Measurements from ENCODE around the gene LYVE1.

LYVE1 gene

DNA sequence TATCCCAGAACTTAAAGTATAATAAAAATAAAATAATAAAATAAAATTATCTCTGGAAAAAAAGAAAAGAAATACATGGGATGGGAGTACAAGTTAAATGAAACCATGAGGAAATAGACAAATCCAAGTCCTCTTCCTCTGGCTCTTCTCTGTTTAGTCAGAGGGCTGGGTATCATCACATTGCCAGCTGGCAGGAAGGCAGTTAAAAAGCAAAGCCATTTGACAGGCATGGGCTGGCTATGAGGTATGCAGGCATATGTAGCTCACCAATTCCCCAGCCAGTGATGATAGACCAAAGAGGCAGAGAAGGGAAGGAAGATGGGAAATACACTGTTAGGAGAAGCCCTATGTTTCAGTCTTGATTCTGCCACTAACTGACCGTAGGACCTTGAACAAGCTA is 6.5 kb downstream of the LYVE1 start:
- TF ChIP-seq, protein P1, sequence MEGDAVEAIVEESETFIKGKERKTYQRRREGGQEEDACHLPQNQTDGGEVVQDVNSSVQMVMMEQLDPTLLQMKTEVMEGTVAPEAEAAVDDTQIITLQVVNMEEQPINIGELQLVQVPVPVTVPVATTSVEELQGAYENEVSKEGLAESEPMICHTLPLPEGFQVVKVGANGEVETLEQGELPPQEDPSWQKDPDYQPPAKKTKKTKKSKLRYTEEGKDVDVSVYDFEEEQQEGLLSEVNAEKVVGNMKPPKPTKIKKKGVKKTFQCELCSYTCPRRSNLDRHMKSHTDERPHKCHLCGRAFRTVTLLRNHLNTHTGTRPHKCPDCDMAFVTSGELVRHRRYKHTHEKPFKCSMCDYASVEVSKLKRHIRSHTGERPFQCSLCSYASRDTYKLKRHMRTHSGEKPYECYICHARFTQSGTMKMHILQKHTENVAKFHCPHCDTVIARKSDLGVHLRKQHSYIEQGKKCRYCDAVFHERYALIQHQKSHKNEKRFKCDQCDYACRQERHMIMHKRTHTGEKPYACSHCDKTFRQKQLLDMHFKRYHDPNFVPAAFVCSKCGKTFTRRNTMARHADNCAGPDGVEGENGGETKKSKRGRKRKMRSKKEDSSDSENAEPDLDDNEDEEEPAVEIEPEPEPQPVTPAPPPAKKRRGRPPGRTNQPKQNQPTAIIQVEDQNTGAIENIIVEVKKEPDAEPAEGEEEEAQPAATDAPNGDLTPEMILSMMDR (IDR thresholded peaks at IDR 0.05; ENCODE audit: insufficient read depth, low read depth, low read length, missing control alignments), result no peak
- no peak for DNase-seq (ENCODE audit: low read depth)
- no peak overlapping the region for H3K4me3 ChIP-seq (ENCODE audit: low read depth, low read length)

DNA sequence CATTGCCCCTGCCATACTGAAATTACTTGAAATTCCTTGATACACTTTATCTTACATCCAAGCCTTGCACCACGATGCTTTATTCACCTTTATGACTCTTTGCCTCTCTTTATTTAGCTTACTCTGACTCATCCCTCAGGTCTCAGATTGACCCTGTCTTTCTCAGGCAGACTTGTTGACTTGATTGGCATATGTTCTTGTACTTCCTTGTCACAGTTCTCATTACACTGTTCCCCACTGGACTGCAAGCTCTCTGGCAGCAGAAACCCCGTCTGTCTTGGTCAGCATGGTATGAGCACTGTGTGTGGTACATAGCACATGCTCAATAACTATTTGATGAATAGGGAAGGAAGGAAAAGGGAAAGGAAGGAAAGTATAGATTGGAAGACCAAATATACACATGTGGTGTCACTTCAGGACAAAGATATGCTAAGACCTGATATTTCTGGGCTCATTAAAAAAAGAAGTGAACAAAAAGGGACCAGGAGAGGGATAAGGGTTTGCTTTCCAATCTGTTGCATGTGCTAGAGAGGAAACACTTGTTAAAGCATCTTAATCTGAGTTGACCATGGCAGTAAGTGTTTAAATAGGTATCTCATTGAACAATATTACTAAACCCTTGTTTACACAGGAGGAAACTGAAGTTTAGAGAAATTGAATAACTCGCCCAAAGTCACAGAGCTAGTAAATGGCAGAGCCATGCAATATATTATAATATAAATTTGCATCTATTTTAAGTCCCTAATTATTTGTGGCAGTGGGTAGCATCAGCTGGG is 7.2 kb downstream of the LYVE1 start:
- TF ChIP-seq, protein P1 (IDR thresholded peaks at IDR 0.05; ENCODE audit: insufficient read depth, low read depth, low read length, missing control alignments), result no peak
- H3K4me3 ChIP-seq (ENCODE audit: low read depth, low read length), result no peak overlapping the region
- DNase-seq (ENCODE audit: low read depth), result no peak

DNA sequence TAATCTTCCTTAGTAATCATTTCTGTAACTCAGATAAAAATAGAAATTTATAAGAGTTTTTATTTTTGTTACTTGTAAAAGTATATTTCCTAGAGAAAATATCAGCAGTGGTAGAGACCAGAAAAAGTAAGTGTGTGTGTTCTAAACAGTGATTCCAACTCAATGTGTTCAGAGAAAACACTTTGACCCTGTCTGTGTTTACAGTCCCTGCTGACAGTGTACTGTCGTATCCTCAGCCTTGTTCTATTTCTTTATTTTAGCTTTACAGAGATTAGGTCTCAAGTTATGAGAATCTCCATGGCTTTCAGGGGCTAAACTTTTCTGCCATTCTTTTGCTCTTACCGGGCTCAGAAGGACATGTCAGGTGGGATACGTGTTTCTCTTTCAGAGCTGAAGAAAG is 10.2 kb downstream of the LYVE1 start:
- DNase-seq (ENCODE audit: low read depth), result no peak
- no peak overlapping the region for H3K4me3 ChIP-seq (ENCODE audit: low read depth, low read length)
- TF ChIP-seq, protein P1 (IDR thresholded peaks at IDR 0.05; ENCODE audit: insufficient read depth, low read depth, low read length, missing control alignments), result no peak

DNA sequence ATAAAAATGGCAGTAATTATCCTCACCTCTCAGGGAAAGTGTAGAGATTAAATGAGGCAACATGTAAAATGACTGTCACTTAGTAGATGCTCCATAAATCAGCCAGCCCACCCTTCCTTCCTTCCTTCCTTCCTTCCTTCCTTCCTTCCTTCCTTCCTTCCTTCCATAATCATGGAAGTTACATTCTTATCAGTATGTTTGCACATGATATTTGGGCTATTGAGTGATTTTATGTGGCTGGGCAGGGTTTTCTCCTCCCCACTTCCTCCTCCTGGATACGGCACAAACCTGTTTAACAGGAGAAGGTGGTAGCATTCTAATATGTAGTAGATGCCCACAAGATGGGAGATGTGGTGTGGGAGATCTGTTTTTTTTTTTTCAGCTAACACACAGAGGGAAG is 11.9 kb downstream of the LYVE1 start:
- H3K4me3 ChIP-seq (ENCODE audit: low read depth, low read length), result no peak overlapping the region
- DNase-seq (ENCODE audit: low read depth), result no peak
- TF ChIP-seq, protein P1 (IDR thresholded peaks at IDR 0.05; ENCODE audit: insufficient read depth, low read depth, low read length, missing control alignments), result no peak

DNA sequence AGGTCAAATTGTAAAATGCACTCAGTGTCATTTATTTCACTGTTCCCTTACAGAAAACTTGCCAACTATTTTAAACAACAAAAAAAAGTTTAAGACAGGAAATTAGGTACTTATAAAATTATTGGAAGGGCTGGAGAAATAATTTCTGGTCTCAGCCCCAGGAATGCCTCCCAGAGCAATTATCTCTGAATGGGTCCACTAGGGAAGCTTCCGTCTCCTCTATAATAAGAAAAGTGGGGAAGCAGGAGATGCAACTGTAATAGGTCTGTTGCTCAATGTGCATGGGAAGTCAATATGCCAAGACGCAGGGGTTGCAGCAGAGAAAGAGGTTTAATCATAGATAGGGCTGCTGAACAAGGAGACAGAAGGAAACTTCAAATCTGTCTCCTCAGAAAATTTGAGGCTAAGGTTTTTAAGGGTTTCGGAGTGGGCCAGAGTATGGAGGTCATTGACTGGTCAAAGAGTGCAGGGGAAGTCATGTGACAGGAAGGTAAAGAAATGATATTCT is 16.6 kb downstream of the LYVE1 start:
- no peak for DNase-seq (ENCODE audit: low read depth)
- H3K4me3 ChIP-seq (ENCODE audit: low read depth, low read length), result no peak overlapping the region
- TF ChIP-seq, protein P1 (IDR thresholded peaks at IDR 0.05; ENCODE audit: insufficient read depth, low read depth, low read length, missing control alignments), result no peak

DNA sequence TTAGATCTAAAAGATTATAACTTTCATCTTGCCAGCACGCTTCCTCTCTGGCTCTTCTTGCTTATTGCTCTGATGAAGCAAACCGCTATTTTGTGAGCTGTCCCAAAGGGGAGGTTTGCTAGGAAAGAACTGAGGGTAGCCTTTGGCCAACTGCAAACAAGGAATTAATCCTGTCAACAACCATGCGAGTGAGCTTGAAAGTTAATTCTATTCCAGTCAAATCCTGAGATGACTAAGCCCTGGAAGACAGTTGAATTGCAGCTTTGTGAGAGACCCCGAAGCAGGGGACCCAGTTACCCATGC is 17.2 kb downstream of the LYVE1 start:
- no peak for DNase-seq (ENCODE audit: low read depth)
- no peak overlapping the region for H3K4me3 ChIP-seq (ENCODE audit: low read depth, low read length)
- TF ChIP-seq, protein P1 (IDR thresholded peaks at IDR 0.05; ENCODE audit: insufficient read depth, low read depth, low read length, missing control alignments), result no peak
